Endothelial cell of umbilical vein (primary cell): ENCODE measurements around the gene OPRM1. TPM values are rescaled to one million over a fixed set of nuclear protein-coding genes. Genes with fewer than 3 reads are reported as not detected.

Experiments
- BruUV-seq: library from RNA; stranded (reverse); fragments of 400-500 nt; replicated peaks from 2 replicates; lab custom pipeline; 2021; lab: Mats Ljungman, UMichigan
- CTCF ChIA-PET: fragments of 300-600, 350-600 bp; sonication (Branson Sonifier 250); formaldehyde crosslinking; loops from one replicate; lab custom pipeline; 2021; ENCODE audit warnings: antibody characterized with exemption, inconsistent platforms; lab: Charles Lee
- POLR2A ChIA-PET: fragments of 300-600, 350-600 bp; sonication (Branson Sonifier 250); formaldehyde crosslinking; loops from one replicate; lab custom pipeline; 2021; ENCODE audit warnings: antibody characterized with exemption, inconsistent platforms; lab: Charles Lee
- DNase-seq: peaks from one replicate; pipeline ENCODE4 v3.0.0-alpha.2; 2011; ENCODE audit warnings: low read depth, low spot score
- FAIRE-seq: peaks from 2 replicates; lab custom pipeline; 2011; peaks lifted over from hg19 to GRCh38; lab: Jason Lieb, UNC
- H2AFZ ChIP-seq: 2 replicates; pipeline ENCODE4 v1.6.0; 2012; ENCODE audit warnings: low read depth, low read length, control low read depth, inconsistent platforms
- H3K27ac ChIP-seq: 2 replicates; pipeline ENCODE4 v1.5.1; 2011; ENCODE audit warnings: low read depth, mild to moderate bottlenecking, control low read depth, low read length, moderate library complexity; ENCODE audit not compliant: insufficient read depth
- H3K27me3 ChIP-seq, 2 experiments: 2 replicates each; pipeline versions ENCODE4 v1.6.0 to v1.6.1; 2011; ENCODE audit warnings: low read length in 2 of 2, mixed read lengths in 1 of 2; ENCODE audit not compliant: control insufficient read depth in 2 of 2, insufficient read depth in 2 of 2
- H3K36me3 ChIP-seq, 2 experiments: 2 replicates in 1 of 2; 3 replicates in 1 of 2; pipeline ENCODE4 v1.5.1; 2011; ENCODE audit warnings: low read length in 2 of 2, mild to moderate bottlenecking in 1 of 2, moderate library complexity in 1 of 2; ENCODE audit not compliant: control insufficient read depth in 2 of 2, insufficient read depth in 2 of 2; ENCODE audit errors: extremely low read depth in 1 of 2
- H3K4me1 ChIP-seq: 3 replicates; pipeline ENCODE4 v1.5.1; 2011; ENCODE audit warnings: mild to moderate bottlenecking, low read length; ENCODE audit not compliant: control insufficient read depth, insufficient read depth; ENCODE audit errors: extremely low read depth
- H3K4me2 ChIP-seq: 2 replicates; pipeline ENCODE4 v1.6.1; 2011; ENCODE audit warnings: low read length, control low read depth, mixed read lengths; ENCODE audit not compliant: insufficient read depth
- H3K4me3 ChIP-seq, 3 experiments: fragments of 200-600 bp in 1 of 3; sonication (generic), shearing (Covaris generic) in 1 of 3; replicated peaks in 1 of 3; 2 replicates each; pipeline ENCODE4 v1.5.1; 2011 to 2016; ENCODE audit warnings: control low read depth in 3 of 3, low read length in 3 of 3, mild to moderate bottlenecking in 2 of 3, inconsistent platforms in 1 of 3, low read depth in 1 of 3, moderate library complexity in 1 of 3; ENCODE audit not compliant: insufficient read depth in 1 of 3
- H3K79me2 ChIP-seq: 2 replicates; pipeline ENCODE4 v1.6.0; 2012; ENCODE audit warnings: low read length, inconsistent platforms; ENCODE audit not compliant: control insufficient read depth, insufficient read depth
- H3K9ac ChIP-seq: replicated peaks from 2 replicates; pipeline ENCODE3; 2011; ENCODE audit warnings: low read length, control low read depth; ENCODE audit not compliant: insufficient read depth; ENCODE audit errors: extremely low read depth
- H3K9me1 ChIP-seq: replicated peaks from 3 replicates; pipeline ENCODE4 v1.6.0; 2011; ENCODE audit warnings: mild to moderate bottlenecking, low read length; ENCODE audit not compliant: control insufficient read depth, insufficient read depth; ENCODE audit errors: extremely low read depth
- H3K9me3 ChIP-seq: replicated peaks from 2 replicates; pipeline ENCODE4 v1.5.1; 2012; ENCODE audit warnings: low read length, inconsistent platforms; ENCODE audit not compliant: control insufficient read depth, insufficient read depth
- H4K20me1 ChIP-seq: replicated peaks from 2 replicates; pipeline ENCODE3; 2011; ENCODE audit warnings: mild to moderate bottlenecking, low read length; ENCODE audit not compliant: control insufficient read depth, insufficient read depth; ENCODE audit errors: extremely low read depth
- CTCF ChIP-seq, 2 donors: IDR thresholded peaks; 1 replicate in 1 of 2; 2 replicates in 1 of 2; pipeline ENCODE4 v1.5.1; 2011; ENCODE audit warnings: low read length in 2 of 2, mild to moderate bottlenecking in 2 of 2, moderate library complexity in 2 of 2, control low read depth in 1 of 2, inconsistent platforms in 1 of 2, low read depth in 1 of 2; ENCODE audit not compliant: insufficient read depth in 1 of 2; ENCODE audit errors: extremely low read depth in 1 of 2
- EZH2 ChIP-seq: IDR thresholded peaks from 2 replicates; pipeline ENCODE4 v1.6.1; 2012; ENCODE audit warnings: borderline replicate concordance, low read depth, mild to moderate bottlenecking, moderate library complexity, low read length, inconsistent platforms; ENCODE audit not compliant: severe bottlenecking
- FOS ChIP-seq: IDR thresholded peaks from 2 replicates; pipeline ENCODE4 v1.6.1; 2011; ENCODE audit warnings: mild to moderate bottlenecking, low read length, moderate library complexity, borderline replicate concordance; ENCODE audit not compliant: insufficient read depth
- GATA2 ChIP-seq: IDR thresholded peaks from 2 replicates; pipeline ENCODE4 v1.7.0; 2011; ENCODE audit warnings: low read depth, mild to moderate bottlenecking, moderate library complexity, mixed read lengths, low read length; ENCODE audit not compliant: insufficient read length, insufficient read depth
- JUN ChIP-seq: IDR thresholded peaks from 2 replicates; pipeline ENCODE4 v1.6.1; 2011; ENCODE audit warnings: borderline replicate concordance, low read depth; ENCODE audit not compliant: insufficient read length, insufficient read depth
- MAX ChIP-seq: IDR thresholded peaks from 2 replicates; pipeline ENCODE4 v1.6.1; 2011; ENCODE audit not compliant: insufficient read depth, insufficient read length
- MYC ChIP-seq: IDR thresholded peaks from one replicate; pipeline ENCODE4 v1.6.1; 2011; ENCODE audit warnings: mild to moderate bottlenecking, low read depth, low read length
- POLR2A ChIP-seq: IDR thresholded peaks from 2 replicates; pipeline ENCODE4 v1.6.1; 2012; ENCODE audit warnings: low read depth, mild to moderate bottlenecking, control low read depth, low read length
- POLR2AphosphoS5 ChIP-seq: IDR thresholded peaks from 2 replicates; pipeline ENCODE4 v1.6.1; 2012; ENCODE audit warnings: low read depth, mild to moderate bottlenecking, control low read depth, low read length, moderate library complexity; ENCODE audit not compliant: insufficient read depth
- dilution Hi-C: fragments of 300-500 bp; cut with MboI; formaldehyde crosslinking; loops from one replicate; pipeline ENCODE4 v1.15.0; 2019; ENCODE audit warnings: low sequenced_read_pairs; ENCODE audit not compliant: extremely low pct_ligation_motif_present
- intact Hi-C: fragments of 100-400 bp; cut with micrococcal nuclease; formaldehyde crosslinking; loops from one replicate; pipeline ENCODE4 v1.10.0; 2022
- polyA plus RNA-seq, 4 experiments: library from polyadenylated mRNA; depleted of rRNA in 3 of 4; stranded (reverse) in 3 of 4; unstranded in 1 of 4; fragments of >200 nt; gene quantifications; 2 replicates each; pipeline versions ENCODE4 v1.2.1 to v1.2.3, GENCODE V29; 2011 to 2012; ENCODE audit warnings: missing spikeins in 1 of 4
- total RNA-seq: library from RNA; stranded (reverse); gene quantifications from 2 replicates; pipeline ENCODE4 v1.2.3, GENCODE V29; 2021

Gene OPRM1
- total and polyA plus RNA-seq, 2 donors (not counting 3 experiments of a cell fraction or from before 2014, with no cell fraction given) = not detected

DNA sequence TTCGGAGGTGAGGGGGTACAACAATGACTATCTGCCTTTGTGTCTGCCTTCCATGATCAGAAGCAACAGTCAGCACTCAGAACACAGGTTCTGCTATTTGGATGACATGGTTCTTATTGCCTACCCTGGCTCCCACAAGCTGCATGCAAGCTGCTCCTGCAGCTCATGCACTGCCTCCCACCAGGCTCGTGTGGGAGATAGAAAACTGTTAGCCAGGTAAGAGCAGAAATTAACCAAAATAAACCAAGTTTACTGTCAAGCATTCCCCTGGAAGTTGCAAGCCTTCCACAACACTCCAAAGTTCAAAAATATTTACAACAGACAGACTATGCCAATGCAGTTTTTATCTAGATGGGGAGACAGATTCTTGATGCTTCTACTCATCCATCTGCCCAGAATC is 31.0 kb downstream of the OPRM1 start:
- no peak for FAIRE-seq
- intact Hi-C loops (no loop called here), dilution Hi-C loops (no loop called here)

More for the DNA sequence above, 31.0 kb downstream of the OPRM1 start:
- Histone ChIP-seq H3K4me1 (no peaks in the 10 kb centered on the region), H3K27me3 (no peaks in the 10 kb centered on the region), H3K4me2 (no peak overlapping the region), H3K36me3 (no peaks in the 10 kb centered on the region), H3K9me1 (no peaks in the 10 kb centered on the region), H3K9ac (no peak overlapping the region), H3K27ac (no peak overlapping the region), H2AFZ (no peak overlapping the region), H3K9me3 (no peaks in the 10 kb centered on the region), H3K4me3 (no peak overlapping the region), H3K79me2 (no peaks in the 10 kb centered on the region), H4K20me1 (no peaks in the 10 kb centered on the region)
- DNase-seq = no peak
- no TSS peak for BruUV-seq
- TF ChIP-seq CTCF (IDR thresholded peaks at IDR 0.05; ENCODE audit: extremely low read depth in 1 of 2, insufficient read depth in 1 of 2, low read depth in 1 of 2, low read length in 2 of 2) = no peak
- no peak for TF ChIP-seq POLR2AphosphoS5
- no peak for TF ChIP-seq JUN
- no peak for TF ChIP-seq MYC
- no peak for TF ChIP-seq MAX
- no peak for TF ChIP-seq EZH2
- no peak for TF ChIP-seq FOS
- no peak for TF ChIP-seq GATA2
- no peak for TF ChIP-seq POLR2A
- POLR2A ChIA-PET = no interaction called here
- CTCF ChIA-PET = no interaction called here
